H9 (cell line): Measurements from ENCODE around the gene DLL4. TPM values are rescaled to one million over a fixed set of nuclear protein-coding genes. Genes with fewer than 3 reads are reported as not detected.

Experiments
- DNase-seq: peaks from one replicate; pipeline ENCODE4 v3.0.0-alpha.2; 2017
- H2AFZ ChIP-seq: one replicate; pipeline ENCODE4 v1.6.1; 2013; ENCODE audit warnings: mild to moderate bottlenecking, low read length, control low read depth, moderate library complexity
- H2AK5ac ChIP-seq: 2 replicates; pipeline ENCODE4 v1.6.1; 2013; ENCODE audit warnings: low read length, control low read depth, mixed read lengths; ENCODE audit not compliant: insufficient read length
- H2BK120ac ChIP-seq: one replicate; pipeline ENCODE4 v1.6.1; 2013; ENCODE audit warnings: low read depth, mild to moderate bottlenecking, low read length, control low read depth, inconsistent platforms; ENCODE audit not compliant: poor library complexity, severe bottlenecking
- H2BK12ac ChIP-seq: 2 replicates; pipeline ENCODE4 v1.6.1; 2013; ENCODE audit warnings: low read length, control low read depth, mixed read lengths, low read depth; ENCODE audit not compliant: insufficient read length
- H2BK15ac ChIP-seq: 2 replicates; pipeline ENCODE4 v1.6.1; 2013; ENCODE audit warnings: low read depth, low read length, control low read depth
- H2BK20ac ChIP-seq: one replicate; pipeline ENCODE4 v1.6.1; 2013; ENCODE audit warnings: low read depth, mild to moderate bottlenecking, low read length, control low read depth, inconsistent platforms; ENCODE audit not compliant: poor library complexity, severe bottlenecking
- H2BK5ac ChIP-seq: 2 replicates; pipeline ENCODE4 v1.6.1; 2013; ENCODE audit warnings: low read length, control low read depth, mixed read lengths; ENCODE audit not compliant: insufficient read length
- H3K14ac ChIP-seq: 2 replicates; pipeline ENCODE4 v1.6.1; 2013; ENCODE audit warnings: low read length, control low read depth; ENCODE audit not compliant: insufficient read depth
- H3K18ac ChIP-seq: 2 replicates; pipeline ENCODE4 v1.6.1; 2013; ENCODE audit warnings: low read depth, mild to moderate bottlenecking, mixed read lengths, low read length, control low read depth; ENCODE audit not compliant: insufficient read length
- H3K23ac ChIP-seq: 2 replicates; pipeline ENCODE4 v1.6.1; 2013; ENCODE audit warnings: low read length, control low read depth, mixed read lengths, low read depth; ENCODE audit not compliant: insufficient read length
- H3K23me2 ChIP-seq: 2 replicates; pipeline ENCODE4 v1.6.1; 2013; ENCODE audit warnings: low read depth, mild to moderate bottlenecking, mixed read lengths, low read length, control low read depth; ENCODE audit not compliant: insufficient read length, poor library complexity, severe bottlenecking
- H3K27ac ChIP-seq: 2 replicates; pipeline ENCODE4 v1.5.1; 2013; ENCODE audit warnings: low read length, control low read depth, mixed read lengths, low read depth; ENCODE audit not compliant: insufficient read length
- H3K27me3 ChIP-seq: 2 replicates; pipeline ENCODE4 v1.6.1; 2013; ENCODE audit warnings: low read length, control low read depth, inconsistent platforms; ENCODE audit not compliant: insufficient read depth
- H3K4ac ChIP-seq: 2 replicates; pipeline ENCODE4 v1.6.1; 2013; ENCODE audit warnings: low read depth, mild to moderate bottlenecking, control low read depth, inconsistent platforms, low read length, moderate library complexity
- H3K4me1 ChIP-seq: 2 replicates; pipeline ENCODE4 v1.6.1; 2013; ENCODE audit warnings: low read length, control low read depth, inconsistent platforms; ENCODE audit not compliant: insufficient read depth
- H3K4me2 ChIP-seq: 2 replicates; pipeline ENCODE4 v1.6.1; 2013; ENCODE audit warnings: low read length, control low read depth, mixed read lengths; ENCODE audit not compliant: insufficient read length, insufficient read depth
- H3K56ac ChIP-seq: 2 replicates; pipeline ENCODE4 v1.6.1; 2013; ENCODE audit warnings: low read depth, mild to moderate bottlenecking, mixed read lengths, low read length, control low read depth; ENCODE audit not compliant: insufficient read length
- H3K79me1 ChIP-seq: 2 replicates; pipeline ENCODE4 v1.6.1; 2013; ENCODE audit warnings: low read depth, mild to moderate bottlenecking, moderate library complexity, low read length, control low read depth, inconsistent platforms; ENCODE audit not compliant: insufficient read depth, poor library complexity, severe bottlenecking
- H3K79me2 ChIP-seq: 2 replicates; pipeline ENCODE4 v1.6.1; 2013; ENCODE audit warnings: low read length, control low read depth, inconsistent platforms; ENCODE audit not compliant: insufficient read depth
- H3K9ac ChIP-seq: 2 replicates; pipeline ENCODE4 v1.6.1; 2013; ENCODE audit warnings: low read length, control low read depth, mixed read lengths; ENCODE audit not compliant: insufficient read length; ENCODE audit errors: extremely low read depth
- H3K9me3 ChIP-seq: one replicate; pipeline ENCODE4 v1.6.1; 2013; ENCODE audit warnings: low read depth, low read length, inconsistent platforms; ENCODE audit not compliant: control insufficient read depth
- H3T11ph ChIP-seq: one replicate; pipeline ENCODE4 v1.6.1; 2013; ENCODE audit warnings: mild to moderate bottlenecking, low read length, control low read depth, inconsistent platforms
- H4K20me1 ChIP-seq: one replicate; pipeline ENCODE4 v1.6.1; 2013; ENCODE audit not compliant: control insufficient read depth, insufficient read length, insufficient read depth
- H4K5ac ChIP-seq: 2 replicates; pipeline ENCODE4 v1.6.1; 2013; ENCODE audit warnings: low read depth, mild to moderate bottlenecking, mixed read lengths, low read length, control low read depth; ENCODE audit not compliant: insufficient read length
- H4K8ac ChIP-seq: replicated peaks from 2 replicates; pipeline ENCODE4 v1.6.1; 2013; ENCODE audit warnings: low read length, control low read depth, mixed read lengths, low read depth; ENCODE audit not compliant: insufficient read length
- H4K91ac ChIP-seq: 2 replicates; pipeline ENCODE4 v1.6.1; 2013; ENCODE audit warnings: low read depth, mild to moderate bottlenecking, moderate library complexity, mixed read lengths, low read length, control low read depth; ENCODE audit not compliant: insufficient read length
- H3K27ac Mint-ChIP-seq, 3 experiments: 2 replicates in 2 of 3; 3 replicates in 1 of 3; pipeline ENCODE4 v1.8.0; 2020 to 2021; ENCODE audit warnings: mixed read lengths in 3 of 3, mild to moderate bottlenecking in 1 of 3, moderate library complexity in 1 of 3
- H3K27me3 Mint-ChIP-seq: 2 replicates; pipeline ENCODE4 v1.8.0; 2021; ENCODE audit warnings: low read depth, mild to moderate bottlenecking, moderate library complexity, mixed read lengths
- H3K36me3 Mint-ChIP-seq, 3 experiments: 2 replicates in 2 of 3; 3 replicates in 1 of 3; pipeline ENCODE4 v1.8.0; 2020 to 2021; ENCODE audit warnings: low read depth in 3 of 3, mixed read lengths in 3 of 3; ENCODE audit not compliant: insufficient read depth in 1 of 3
- H3K4me1 Mint-ChIP-seq, 2 experiments: 2 replicates each; pipeline ENCODE4 v1.8.0; 2020; ENCODE audit warnings: mixed read lengths in 2 of 2
- H3K4me3 Mint-ChIP-seq, 2 experiments: 2 replicates in 1 of 2; 3 replicates in 1 of 2; pipeline ENCODE4 v1.8.0; 2020 to 2021; ENCODE audit warnings: mild to moderate bottlenecking in 2 of 2, mixed read lengths in 2 of 2, moderate library complexity in 1 of 2
- H3K9me3 Mint-ChIP-seq, 2 experiments: 2 replicates in 1 of 2; 3 replicates in 1 of 2; pipeline ENCODE4 v1.8.0; 2020; ENCODE audit warnings: mild to moderate bottlenecking in 2 of 2, mixed read lengths in 2 of 2, moderate library complexity in 1 of 2
- WGBS: extraction: QIAGEN DNeasy Blood & Tissue Kit; methylation state at CpG from one replicate; pipeline ENCODE4 v1.1.7; 2013; ENCODE audit warnings: missing lambda C conversion rate, low lambda C conversion rate, mixed read lengths; ENCODE audit not compliant: insufficient read length; ENCODE audit errors: extremely low coverage; 5-methylcytosine and 5-hydroxymethylcytosine counted together
- total RNA-seq: library from RNA; stranded (reverse); gene quantifications from 2 replicates; pipeline ENCODE4 v1.2.1, GENCODE V29; 2021
- TF ChIP-seq, protein P1 (sequence below): fragments of 200-600 bp; sonication (generic); conservative IDR thresholded peaks from 3 replicates; pipeline ENCODE4 v1.8.0; 2021; ENCODE audit warnings: antibody characterized with exemption, mild to moderate bottlenecking

Gene DLL4
- total RNA-seq, 1 experiment from 2014 or later, result 0.28 TPM

- Histone ChIP-seq H2BK5ac (no peak overlapping the region), H2AK5ac (no peak overlapping the region), H3K14ac (no peak overlapping the region), H3K23me2 (peaks cover 13% of the 10 kb centered on the region), H3K27ac (no peak overlapping the region), H3K9me3 (no peaks in the 10 kb centered on the region), H2BK15ac (no peak overlapping the region), H2BK12ac (no peak overlapping the region), H3K9ac (no peak overlapping the region), H4K91ac (no peak overlapping the region), H3K23ac (no peak overlapping the region), H4K20me1 (no peaks in the 10 kb centered on the region), H3K56ac (no peak overlapping the region), H2AFZ (no peak overlapping the region), H3K4ac (no peak overlapping the region), H3K4me1 (peaks cover 3% of the 10 kb centered on the region; the same call in 1 of the 2 replicates), H4K5ac (no peak overlapping the region), H3T11ph (no peak overlapping the region), H3K18ac (no peak overlapping the region), H4K8ac (no peak overlapping the region), H2BK20ac (no peak overlapping the region), H2BK120ac (no peak overlapping the region), H3K79me1 (no peaks in the 10 kb centered on the region), H3K27me3 (no peaks in the 10 kb centered on the region), H3K4me2 (no peak overlapping the region), H3K79me2 (no peaks in the 10 kb centered on the region; the same call in 1 of the 2 replicates)
- DNase-seq, result no peak
- no peaks in the 10 kb centered on the region; the same call in 1 of the 2 replicates for H3K27me3 Mint-ChIP-seq
- TF ChIP-seq, protein P1, sequence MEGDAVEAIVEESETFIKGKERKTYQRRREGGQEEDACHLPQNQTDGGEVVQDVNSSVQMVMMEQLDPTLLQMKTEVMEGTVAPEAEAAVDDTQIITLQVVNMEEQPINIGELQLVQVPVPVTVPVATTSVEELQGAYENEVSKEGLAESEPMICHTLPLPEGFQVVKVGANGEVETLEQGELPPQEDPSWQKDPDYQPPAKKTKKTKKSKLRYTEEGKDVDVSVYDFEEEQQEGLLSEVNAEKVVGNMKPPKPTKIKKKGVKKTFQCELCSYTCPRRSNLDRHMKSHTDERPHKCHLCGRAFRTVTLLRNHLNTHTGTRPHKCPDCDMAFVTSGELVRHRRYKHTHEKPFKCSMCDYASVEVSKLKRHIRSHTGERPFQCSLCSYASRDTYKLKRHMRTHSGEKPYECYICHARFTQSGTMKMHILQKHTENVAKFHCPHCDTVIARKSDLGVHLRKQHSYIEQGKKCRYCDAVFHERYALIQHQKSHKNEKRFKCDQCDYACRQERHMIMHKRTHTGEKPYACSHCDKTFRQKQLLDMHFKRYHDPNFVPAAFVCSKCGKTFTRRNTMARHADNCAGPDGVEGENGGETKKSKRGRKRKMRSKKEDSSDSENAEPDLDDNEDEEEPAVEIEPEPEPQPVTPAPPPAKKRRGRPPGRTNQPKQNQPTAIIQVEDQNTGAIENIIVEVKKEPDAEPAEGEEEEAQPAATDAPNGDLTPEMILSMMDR, result no peak
- H3K9me3 Mint-ChIP-seq, result no peaks in the 10 kb centered on the region; a peak in 1 of 5 replicates
- peaks cover 41 to 52% of the 10 kb centered on the region in 2 experiments for H3K4me1 Mint-ChIP-seq
- peaks cover 18 to 35% (median 33%) of the 10 kb centered on the region in 3 experiments for H3K36me3 Mint-ChIP-seq
- H3K4me3 Mint-ChIP-seq, result no peak overlapping the region
- peak overlapping the region in 2 of 3 experiments; percentile 35 to 78; a peak in 3 of 7 replicates for H3K27ac Mint-ChIP-seq
- WGBS, result no CpG with 5 or more reads among the region's 9 CpGs
Measured at GRCh38 chr15:40957581-40958051, 28.5 kb downstream of the DLL4 start.
